NCI-H2171 (cell line): Measurements from ENCODE around the gene PHKG1.
A peak's percentile ranks its signal among the peaks of the same experiment; 100 is the strongest.
"Not testable (repeated sequence)": the region's sequence is repeated elsewhere in the genome, so short reads cannot be mapped to it uniquely, and the experiment has no call there.

ENCODE experiments used
- DNase-seq: peaks from one replicate; lab custom pipeline; 2025; lab: John Stamatoyannopoulos, UW

The PHKG1 gene

DNA sequence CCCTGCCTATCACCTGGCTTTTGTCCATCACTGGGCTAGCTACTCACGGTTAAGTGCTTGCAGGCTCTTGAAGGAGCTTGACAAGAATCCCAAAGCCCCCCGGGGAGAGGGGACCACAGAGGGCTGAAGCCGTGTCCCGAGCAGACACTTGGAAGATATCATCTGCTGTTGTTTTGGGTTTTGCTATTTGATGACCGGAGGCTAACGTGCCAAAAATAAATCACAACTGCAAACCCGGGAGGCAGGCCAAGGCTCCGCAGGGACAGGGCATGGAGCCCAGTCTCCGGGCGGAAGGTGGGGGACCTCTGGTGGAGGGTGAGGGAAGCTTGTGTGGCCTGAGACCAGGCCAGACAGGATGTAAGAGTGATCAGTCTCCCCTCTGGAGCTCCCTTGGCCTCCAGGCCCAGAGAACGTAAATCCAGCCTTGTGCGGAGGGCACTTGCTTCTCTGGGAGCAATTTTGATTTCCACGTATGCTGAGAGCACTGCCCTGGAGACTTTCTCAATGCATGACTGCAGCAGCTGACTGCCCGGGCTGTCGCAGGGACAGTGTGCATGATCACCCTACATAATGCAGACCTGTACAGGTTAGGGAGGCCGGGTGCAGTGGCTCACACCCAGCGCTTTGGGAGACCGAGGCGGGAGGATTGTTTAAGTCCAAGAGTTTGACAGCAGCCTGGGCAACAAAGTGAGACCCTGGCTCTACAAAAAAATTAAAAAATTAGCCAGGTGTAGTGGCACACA is at the start of gene PHKG1:
PHKG1 (minus strand) TSS at position 164 of the 743 bp plus-strand sequence. CDS start 4,011 bp downstream, outside the sequence.
- no peak for DNase-seq

DNA sequence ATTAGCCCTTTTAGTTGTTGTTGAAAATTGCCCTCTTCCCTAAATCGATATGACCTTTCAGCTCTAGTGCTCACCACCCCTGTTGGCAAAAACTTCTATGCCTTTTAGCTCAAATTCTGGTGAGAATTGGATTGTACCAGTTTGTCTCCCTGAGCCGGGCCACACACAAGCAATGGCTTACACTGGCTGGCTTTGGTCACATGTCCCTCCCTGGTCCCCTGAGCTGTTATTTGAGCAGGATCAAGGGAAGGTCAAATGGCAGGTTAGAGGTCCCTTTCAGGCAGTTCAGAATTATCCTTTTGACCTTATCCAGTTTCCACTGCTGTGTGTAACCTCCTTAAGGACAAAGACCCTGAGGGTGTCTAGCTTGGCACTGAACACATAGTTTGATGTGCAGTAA is 38.3 kb upstream of the PHKG1 start:
- DNase-seq = not testable (repeated sequence)

DNA sequence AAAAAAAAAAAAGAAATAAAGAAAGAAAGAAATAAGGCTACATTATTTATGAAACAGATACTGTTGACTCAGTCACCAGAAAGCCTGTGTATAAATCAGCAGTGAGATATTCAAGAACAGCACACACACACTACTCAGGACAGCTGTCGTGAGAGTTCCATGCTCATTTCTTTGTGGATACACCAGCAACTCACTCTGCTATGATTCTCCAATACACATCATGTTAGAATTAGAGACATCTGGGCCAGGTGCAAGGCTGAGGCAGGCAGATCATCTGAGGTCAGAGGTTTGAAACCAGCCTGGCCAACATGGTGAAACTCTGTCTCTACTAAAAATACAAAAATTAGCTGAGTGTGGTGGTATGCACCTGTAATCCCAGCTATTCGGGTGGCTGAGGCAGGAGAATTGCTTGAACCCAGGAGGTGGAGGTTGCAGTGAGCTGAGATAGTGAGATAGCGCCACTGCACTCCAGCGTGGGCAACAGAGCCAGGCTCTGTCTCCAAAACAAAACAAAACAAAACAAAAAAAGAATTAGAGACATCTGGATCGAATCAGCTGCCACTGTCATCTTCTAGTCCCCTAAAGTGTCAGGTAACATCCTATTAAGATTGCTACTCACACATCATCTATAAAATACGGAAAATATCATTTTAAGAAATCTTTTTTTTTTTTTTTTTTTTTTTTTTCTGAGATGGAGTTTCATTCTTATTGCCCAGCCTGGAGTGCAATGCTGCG is 34.7 kb upstream of the PHKG1 start:
- DNase-seq = no peak

DNA sequence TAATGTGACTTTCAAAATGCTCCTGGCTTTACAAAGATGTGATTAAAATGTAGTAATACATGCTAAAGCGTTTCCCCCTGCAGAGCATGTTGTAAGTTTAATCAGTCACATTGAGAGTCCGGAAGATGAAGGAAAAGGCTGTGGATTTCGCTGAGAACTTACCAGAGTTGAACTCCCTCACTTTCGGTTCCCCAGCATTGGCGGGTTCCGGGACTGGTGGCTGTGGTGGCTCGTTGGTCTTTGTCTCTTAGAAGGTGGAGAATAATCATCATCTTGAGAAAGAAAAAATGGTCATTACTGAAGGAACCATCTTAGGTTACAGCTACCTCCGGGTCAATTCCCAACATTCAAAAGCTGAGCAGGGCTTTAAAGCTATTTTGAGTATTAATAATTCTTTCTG is 33.1 kb upstream of the PHKG1 start:
- no peak for DNase-seq

DNA sequence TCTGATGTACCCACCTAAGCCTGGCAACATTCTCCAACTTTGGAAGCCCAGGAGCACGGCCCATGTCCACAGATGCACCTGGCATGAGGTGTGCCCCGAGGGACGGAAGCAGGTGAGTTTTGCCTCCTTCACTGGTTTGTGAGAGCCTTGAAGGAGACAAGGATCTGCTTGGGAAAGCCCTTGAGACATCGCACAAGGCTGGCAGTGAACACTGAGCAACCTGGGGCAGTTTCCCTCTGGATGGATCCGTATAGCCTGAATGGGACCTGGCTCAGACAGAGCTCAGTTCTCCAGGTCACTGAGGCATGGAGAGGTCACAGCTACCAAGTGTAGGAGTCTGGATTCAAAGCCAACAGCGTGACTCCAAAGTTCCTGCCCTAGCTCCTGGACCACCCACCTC is 32.2 kb upstream of the PHKG1 start:
- DNase-seq = no peak

DNA sequence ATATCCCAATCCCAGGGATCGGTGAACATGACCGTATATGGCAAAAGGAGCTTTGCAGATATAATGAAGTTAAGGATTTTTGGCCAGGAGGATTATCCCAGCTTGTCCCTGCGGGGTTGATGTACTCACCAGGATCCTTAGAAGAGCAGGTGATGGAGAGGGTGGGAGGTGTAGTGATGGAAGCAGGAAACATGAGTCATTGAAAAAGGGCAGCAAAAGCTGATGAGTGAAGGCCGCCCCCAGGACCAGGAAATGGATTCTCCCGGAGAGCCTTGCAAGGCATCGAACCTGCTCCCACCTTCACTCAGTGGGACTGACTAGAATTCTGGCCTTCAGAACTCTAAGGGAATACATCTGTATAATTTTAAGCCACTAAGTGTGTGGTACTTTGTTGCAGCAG is 28.7 kb upstream of the PHKG1 start:
- DNase-seq = no peak

DNA sequence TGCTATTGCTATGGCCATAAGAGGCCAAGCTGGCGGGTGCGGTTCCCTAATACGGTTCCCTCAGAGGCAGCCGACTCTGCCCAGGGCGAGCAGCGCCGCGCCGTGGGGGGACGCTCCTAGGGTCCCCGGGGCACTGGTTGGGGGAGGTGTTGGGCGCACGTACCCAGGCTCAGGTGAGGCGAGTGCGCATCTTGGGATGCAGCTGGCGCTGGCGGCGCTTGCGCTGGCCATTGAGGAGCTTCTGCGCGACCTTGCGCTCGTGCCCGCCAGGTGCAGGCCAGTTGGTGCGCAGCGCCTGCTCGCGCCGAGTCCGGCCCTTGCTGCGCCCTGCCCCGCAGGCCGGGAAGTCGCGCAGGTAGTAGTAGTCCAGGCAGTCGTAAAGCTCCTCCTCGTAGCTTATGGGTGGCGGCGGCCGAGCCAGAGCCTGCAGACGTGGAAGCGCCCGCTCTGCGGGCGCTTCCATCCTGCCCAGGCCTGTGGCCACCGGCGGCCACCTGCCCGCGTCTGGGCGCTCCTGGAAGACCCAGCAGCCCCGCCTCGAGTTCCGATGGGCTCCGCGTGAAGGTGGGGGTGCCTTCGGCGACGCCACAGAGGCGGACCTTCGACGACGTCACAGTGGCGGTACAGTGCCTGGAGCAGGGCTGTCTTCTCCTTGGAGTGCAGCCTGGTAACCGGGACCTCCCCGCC is 23.2 kb upstream of the PHKG1 start, which contains the start of gene NUPR2:
NUPR2 (minus strand) TSS at position 566 of the 687 bp plus-strand sequence; CDS start at position 463, 103 bp downstream.
- DNase-seq = no peak

DNA sequence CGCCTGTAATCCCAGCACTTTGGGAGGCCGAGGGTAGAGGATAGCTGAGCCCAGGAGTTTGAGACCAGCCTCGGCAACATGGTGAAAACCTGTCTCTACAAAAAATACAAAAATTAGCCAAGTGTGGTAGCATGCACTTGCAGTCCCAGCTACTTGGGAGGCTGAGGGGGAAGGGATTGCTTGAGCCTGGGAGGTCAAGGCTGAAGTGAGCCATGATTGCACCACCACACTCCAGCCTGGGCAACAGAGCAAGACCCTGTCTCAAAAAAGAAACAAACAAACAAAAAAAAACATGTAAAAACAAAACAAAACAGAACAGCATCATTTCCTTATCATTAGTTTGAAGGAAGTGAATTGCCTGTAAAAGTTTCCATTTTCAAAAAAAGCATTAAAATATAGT is 19.5 kb upstream of the PHKG1 start:
- not testable (repeated sequence) for DNase-seq

DNA sequence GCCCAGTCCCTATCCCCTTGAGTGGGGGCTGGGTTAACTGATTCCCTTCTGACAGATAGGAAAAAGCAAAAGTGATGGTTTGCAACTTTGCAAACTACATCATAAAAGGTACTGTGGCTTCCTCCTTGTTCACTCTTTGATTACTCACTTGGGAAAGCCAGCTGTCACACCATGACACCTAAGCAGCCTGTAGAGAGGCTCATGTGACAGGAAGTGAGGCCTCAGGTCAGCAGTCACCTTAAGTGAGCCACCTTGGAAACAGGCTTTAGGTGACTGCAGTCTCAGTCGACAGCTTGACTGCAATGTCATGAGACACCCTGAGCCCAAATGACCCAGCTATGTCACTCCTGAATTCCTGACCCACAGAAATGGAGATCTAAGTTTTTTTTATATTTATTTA is 17.9 kb upstream of the PHKG1 start:
- DNase-seq = no peak

DNA sequence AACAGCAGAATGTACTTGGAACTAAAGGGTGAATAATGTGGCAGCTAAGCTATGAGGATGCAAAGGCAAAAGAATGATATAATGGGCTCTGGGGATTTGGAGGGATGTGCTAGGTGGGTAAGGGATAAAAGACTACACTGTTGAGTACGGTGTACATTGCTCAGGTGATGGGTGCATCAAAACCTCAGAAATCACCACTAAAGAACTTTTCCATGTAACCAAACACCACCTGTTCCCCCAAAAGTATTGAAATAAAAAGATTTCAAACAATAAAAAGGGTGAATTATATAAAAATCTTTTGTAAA is 15.2 kb upstream of the PHKG1 start:
- no peak for DNase-seq

DNA sequence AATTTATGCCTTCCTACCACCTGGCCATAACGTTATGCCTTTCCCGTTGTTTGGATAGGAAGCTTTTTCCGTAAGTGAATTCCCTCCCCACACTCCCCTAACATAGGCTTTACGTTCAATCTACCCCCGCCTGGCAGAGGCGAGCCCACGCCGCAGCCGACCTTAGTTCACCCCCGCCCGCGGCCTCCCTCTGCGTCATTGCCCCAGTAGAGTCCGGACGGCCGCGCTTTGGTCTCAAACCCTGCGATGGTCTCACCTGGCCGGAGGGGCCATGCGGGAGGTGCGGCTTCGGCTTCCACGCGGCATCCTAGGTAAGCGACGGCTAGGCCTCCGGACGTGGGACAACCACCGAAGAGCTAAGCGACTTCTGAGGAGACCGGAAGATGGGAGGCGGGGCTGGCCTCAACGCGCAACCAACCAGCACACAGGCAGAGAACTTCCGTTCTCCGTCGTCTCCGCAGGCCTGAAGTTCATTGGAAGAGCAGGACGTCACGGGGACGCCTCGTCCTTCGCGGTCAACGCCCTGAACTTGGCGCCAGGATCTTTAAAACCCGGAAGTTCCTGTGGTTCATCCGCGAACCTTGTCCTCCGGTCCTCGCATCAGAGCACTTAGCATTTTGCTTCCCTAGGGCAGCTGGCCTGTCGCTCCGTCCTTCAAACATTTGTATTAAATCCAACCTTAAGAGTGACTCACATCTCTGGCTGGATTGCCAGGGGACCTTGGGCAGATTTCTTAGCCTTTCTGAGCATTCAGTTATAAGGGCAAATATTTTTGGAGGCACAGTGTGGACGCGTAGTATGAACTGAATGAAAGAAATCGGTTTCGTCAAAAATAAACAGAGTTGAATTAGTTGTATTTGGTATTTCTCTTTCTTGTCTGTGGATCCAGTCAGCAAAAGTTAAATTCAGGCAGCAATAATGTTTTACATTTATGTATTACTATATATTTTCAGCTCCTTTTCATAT is 13.6 kb upstream of the PHKG1 start, which contains the start of gene CHCHD2:
CHCHD2 (minus strand) TSS at position 369 of the 966 bp plus-strand sequence; CDS start at position 306, 63 bp downstream.
- DNase-seq = peak; percentile 95

DNA sequence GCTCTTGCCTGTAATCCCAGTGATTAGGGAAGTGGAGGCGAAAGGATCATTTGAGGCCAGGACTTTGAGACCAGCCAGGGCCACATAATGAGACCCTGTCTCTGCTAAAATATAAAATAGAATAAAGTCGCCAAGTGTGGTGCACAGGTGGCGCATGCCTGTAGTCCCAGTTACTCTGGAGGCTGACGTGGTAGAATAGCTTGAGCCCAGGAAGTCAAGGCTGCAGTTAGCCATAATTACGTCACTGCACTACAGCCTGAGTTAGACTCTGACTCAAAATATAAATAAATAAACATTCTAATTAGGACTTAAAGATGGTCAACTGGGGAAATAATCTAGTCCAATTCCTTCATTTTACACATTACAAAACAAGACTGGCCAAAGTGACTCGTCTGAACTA is 12.8 kb upstream of the PHKG1 start:
- no peak for DNase-seq

DNA sequence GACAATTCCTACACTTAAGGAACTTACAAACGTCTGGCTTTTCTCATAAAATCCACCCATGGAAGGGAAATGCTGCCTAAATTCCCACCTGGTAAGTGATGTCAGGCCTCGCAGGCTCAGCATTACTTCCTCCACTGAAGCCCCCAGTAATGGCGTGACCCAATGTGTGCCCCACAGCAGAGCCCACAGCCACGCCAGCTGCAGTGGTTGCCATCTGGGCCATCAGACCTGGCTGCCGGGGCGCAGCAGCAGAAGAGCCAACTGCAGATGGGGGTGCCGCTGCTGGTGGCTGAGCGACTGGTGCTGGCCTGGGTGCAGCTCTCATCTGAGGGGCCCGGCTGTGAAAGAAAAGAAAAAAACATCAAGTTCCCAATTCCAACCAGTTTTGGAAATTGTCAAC is 11.4 kb upstream of the PHKG1 start:
- DNase-seq = not testable (repeated sequence)

DNA sequence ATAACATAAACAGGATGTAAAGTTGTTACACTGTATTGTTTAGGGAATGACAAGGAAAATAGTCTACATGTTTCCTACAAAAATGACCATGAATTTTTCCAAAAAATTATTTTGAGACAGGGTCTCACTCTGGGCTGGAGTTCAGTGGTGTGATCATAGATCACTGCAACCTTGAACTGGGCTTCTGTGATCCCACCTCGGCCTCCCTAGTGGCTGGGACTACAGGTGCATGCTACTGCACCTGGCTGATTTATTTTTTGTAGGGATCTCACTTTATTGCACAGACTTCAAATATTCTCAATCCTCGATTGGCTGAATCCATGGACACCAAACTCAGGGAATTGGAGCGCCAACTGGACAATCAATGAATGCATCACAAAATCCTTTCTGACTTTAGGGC is 6.9 kb upstream of the PHKG1 start:
- DNase-seq = no peak

DNA sequence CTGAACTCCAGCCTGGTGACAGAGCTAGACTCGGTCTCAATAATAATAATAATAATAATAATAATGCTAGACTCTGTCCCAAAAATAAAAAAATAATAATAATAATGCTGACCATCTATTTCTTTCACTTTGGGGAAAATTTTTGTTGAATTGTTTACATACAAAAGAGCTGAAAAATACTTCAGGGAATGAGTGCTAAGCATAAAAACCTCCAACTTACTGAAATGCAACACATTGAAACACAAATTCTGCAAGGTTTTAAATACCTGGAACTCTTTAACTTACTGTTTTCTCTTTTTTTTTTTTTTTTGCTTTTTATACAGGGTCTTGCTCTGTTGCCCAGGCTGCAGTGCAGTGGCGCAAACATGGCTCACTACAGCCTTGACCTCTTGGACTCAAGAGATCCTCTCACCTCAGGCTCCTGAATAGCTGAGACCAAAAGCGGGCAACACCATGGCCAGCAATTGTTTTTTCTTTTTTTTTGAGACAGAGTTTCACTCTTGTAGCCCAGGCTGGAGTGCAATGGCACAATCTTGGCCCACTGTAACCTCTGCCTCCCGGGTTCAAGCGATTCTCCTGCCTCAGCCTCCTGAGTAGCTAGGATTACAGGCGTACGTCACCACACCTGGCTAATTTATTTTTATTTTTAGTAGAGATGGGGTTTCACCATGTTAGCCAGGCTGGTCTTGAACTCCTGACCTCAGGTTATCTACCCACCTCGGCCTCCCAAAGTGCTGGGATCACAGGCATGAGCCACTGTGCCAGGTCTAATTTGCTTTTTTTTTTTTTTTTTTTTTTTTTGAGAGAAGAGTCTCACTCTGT is 5.6 kb upstream of the PHKG1 start:
- not testable (repeated sequence) for DNase-seq

DNA sequence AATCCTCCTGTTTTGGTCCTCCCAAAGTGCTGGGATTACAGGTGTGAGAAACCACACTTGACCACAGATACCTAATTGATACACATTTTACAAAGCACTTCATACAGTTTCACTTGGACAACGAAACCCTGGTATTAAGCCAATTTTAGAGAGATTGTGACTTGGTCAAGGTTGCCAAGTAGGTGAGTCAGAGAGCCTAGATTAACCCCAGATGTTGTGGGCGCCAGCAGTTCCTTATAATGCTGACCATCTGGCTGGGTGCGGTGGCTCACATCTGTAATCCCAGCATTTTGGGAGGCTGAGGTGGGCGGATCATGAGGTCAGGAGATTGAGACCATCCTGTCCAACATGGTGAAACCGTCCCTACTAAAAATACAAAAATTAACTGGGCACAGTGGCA is 4.9 kb upstream of the PHKG1 start:
- DNase-seq = no peak

DNA sequence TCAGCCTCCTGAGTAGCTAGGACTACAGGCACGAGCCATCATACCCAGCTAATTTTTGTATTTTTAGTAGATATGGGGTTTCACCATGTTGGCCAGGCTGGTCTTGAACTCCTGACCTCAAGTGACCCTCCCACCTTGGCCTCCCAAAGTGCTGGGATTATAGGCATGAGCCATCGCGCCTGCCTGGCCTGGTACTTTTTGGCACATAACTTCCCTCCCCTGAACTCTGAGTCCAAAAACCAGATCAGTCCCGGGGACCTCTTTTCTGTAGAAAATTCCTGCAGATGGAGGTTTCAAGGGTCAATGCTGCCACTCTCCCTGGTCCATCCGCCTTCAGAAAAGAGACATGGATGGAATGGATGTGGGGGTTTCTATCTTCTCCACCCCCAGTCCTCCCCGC is 364 bp downstream of the PHKG1 start:
- not testable (repeated sequence) for DNase-seq

DNA sequence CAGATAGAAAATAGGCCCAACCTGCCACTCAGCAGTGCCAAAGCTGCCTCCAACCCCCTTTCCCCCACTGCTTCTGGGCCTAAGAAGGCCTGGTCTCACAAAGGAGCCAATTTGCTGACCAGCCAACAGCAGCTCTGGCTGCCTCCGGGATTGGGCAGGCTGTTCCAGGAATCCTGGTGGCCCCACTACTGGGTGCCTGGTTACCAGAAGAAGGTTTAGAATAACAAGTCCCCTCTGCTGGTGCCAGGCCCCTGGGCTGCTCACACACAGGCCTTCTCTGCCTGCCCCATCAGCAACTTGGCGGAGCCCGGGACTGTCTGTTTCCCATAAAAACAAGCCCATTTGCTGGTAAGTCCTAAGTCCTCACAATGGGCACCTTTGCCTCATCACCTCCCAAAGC is 1.2 kb downstream of the PHKG1 start:
- no peak for DNase-seq

DNA sequence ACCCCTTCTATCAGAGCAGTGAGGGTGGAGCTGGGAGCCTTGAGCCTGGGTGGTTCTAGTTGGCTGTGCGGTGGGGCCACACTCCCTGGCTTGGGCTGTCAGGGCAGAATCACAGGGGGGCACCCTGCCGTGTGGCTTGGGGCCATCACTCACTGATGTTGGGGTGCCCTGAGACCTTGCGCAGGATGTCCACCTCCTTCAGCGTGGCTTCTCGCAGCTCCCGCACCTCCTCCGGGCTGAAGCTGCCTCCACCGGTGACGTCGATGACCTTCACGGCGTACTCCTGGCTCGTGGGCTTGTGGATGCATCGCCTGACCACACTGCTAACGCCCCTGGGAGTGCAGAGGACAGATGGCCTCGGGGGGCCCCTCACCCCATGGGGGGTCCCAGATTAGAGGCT is 5.3 kb downstream of the PHKG1 start:
- DNase-seq = no peak

DNA sequence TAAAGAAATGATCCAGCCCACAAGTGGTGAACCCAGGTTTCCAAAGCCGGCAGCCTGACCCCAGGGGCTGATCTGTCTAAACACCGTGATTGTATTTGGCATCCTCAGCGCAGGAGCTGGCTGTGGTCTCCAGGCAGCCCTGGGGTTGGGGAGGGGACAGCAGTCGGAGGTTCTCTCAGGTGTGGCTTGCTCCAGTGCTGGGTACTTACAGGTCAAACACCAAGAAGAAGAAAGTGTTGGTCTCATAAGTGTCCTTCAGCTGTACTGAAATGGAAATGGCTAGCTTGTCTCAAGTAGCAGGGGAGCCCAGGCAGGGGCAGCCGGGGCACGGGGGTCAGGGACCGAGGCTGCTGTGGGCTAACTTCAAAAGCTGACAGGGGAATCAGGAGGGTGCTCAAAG is 6.0 kb downstream of the PHKG1 start:
- no peak for DNase-seq
